ENCODE results near the gene OAS3.
"Not testable (repeated sequence)": the region's sequence is repeated elsewhere in the genome, so short reads cannot be mapped to it uniquely, and the experiment has no call there.

The OAS3 gene

DNA sequence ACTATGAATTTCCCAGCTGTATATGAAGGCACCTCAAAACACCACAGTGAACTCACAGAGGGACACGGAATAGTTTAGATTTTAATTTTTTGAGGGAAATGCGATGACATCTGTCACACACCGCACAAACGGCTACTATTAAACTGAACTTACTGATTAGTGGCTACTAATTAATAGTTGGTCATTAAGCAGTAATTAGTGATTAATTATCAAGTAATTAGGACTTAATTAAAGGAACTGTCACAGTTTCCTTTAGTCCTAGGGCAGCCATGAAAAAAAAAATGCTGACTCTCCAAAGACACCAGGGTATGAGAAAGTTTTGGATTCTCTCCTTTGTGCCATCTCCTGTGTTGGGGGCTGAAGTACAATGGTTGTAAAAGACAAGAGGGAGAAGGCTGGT is 28.6 kb upstream of the OAS3 start:
- H3K27me3 Mint-ChIP-seq = no peaks in the 10 kb centered on the region
- H3K27ac Mint-ChIP-seq = peak overlapping the region; percentile 95
- H3K36me3 Mint-ChIP-seq = peaks cover 30% of the 10 kb centered on the region
- peaks cover 84% of the 10 kb centered on the region for H3K4me1 Mint-ChIP-seq
- H3K9me3 Mint-ChIP-seq = peaks cover 9% of the 10 kb centered on the region
- peak overlapping the region; percentile 31 for H3K4me3 Mint-ChIP-seq

DNA sequence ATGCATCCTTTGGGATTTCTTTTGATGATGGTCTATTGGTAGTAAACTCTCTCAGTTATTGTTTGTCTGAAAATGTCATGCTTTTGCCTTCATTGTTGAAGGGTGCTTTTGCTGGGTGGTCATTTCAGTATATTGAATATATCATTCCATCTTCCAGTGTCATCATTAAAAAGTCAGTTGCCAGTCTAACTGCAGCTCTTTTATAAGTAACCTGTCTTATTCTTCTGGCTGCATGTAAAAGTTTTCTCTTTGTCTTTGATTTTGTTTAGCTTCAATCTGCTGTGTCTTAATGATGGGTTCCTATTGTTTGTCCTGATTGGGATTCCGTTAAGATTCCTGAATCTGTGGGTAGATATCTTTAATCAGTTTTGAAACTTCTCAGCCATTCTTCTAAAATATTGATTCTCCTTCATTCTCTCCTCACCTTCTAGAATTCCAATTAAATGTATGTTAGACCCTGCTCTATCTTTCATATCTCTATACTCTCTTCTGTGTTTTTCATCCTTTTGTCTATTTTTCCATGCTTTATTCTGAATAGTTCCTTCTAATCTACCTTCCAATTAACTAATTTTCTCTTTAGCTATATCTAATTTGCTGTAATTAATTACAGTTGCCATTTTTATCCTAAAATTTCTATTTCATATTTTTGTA is 25.1 kb upstream of the OAS3 start:
- peak overlapping the region; percentile 13 for H3K4me3 Mint-ChIP-seq

DNA sequence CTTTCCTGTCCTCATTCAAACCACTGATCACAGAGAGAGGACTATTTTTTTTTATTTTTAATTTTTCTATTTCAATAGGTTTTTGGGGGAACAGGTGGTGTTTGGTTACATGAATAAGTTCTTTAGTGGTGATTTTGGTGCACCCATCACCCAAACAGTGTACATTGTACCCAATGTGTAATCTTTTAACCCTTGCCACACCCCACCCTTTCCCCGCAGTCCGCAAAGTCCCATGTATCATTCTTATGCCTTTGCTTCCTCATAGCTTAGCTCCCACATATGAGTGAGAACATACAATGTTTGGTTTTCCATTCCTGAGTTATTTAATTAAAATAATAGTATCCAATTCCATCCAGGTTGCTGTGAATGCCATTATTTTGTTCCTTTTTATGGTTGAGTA is 24.4 kb upstream of the OAS3 start:
- H3K27me3 Mint-ChIP-seq, H3K27ac Mint-ChIP-seq, H3K4me3 Mint-ChIP-seq, H3K9me3 Mint-ChIP-seq: not testable (repeated sequence)
- H3K36me3 Mint-ChIP-seq = peaks cover 44% of the 10 kb centered on the region
- H3K4me1 Mint-ChIP-seq = peaks cover 57% of the 10 kb centered on the region

More for the DNA sequence above, 25.1 kb upstream of the OAS3 start:
- peaks cover 43% of the 10 kb centered on the region for H3K36me3 Mint-ChIP-seq
- peaks cover 64% of the 10 kb centered on the region for H3K4me1 Mint-ChIP-seq
- no peaks in the 10 kb centered on the region for H3K27me3 Mint-ChIP-seq
- H3K27ac Mint-ChIP-seq = peak overlapping the region; percentile 10
- H3K9me3 Mint-ChIP-seq = peaks cover 9% of the 10 kb centered on the region

DNA sequence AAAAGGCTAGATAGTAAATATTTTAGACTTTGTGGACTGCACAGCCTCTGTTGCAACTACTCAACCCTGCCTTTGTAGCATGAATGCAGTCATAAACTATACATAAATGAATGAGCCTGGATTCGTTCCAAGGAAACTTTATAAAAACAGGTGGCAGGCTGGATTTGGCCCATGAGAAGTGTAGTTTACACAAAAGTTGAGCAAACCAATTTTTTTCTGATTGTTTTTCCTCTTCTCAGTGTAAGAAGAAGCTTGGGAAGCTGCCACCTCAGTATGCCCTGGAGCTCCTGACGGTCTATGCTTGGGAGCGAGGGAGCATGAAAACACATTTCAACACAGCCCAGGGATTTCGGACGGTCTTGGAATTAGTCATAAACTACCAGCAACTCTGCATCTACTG is 22.0 kb upstream of the OAS3 start:
- no peak overlapping the region for H3K27ac Mint-ChIP-seq
- H3K9me3 Mint-ChIP-seq = peaks cover 9% of the 10 kb centered on the region
- H3K4me3 Mint-ChIP-seq = no peak overlapping the region
- peaks cover 33% of the 10 kb centered on the region for H3K4me1 Mint-ChIP-seq
- H3K36me3 Mint-ChIP-seq = peaks cover 46% of the 10 kb centered on the region
- H3K27me3 Mint-ChIP-seq = no peaks in the 10 kb centered on the region

DNA sequence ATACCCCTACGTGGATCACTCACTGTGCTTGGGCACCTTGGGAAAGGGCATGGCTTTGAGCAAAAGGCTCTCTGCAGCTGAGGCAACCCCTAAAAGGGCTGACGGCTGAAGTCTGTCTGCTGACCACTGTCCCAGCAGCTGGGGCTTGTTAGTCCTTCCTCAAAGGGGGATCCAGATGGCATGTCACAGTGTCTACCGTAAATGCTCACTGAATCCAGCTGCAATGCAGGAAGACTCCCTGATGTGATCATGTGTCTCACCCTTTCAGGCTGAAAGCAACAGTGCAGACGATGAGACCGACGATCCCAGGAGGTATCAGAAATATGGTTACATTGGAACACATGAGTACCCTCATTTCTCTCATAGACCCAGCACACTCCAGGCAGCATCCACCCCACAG is 19.2 kb upstream of the OAS3 start:
- no peaks in the 10 kb centered on the region for H3K9me3 Mint-ChIP-seq
- H3K4me3 Mint-ChIP-seq = no peak overlapping the region
- peaks cover 28% of the 10 kb centered on the region for H3K36me3 Mint-ChIP-seq
- no peaks in the 10 kb centered on the region for H3K27me3 Mint-ChIP-seq
- H3K4me1 Mint-ChIP-seq = peaks cover 13% of the 10 kb centered on the region
- no peak overlapping the region for H3K27ac Mint-ChIP-seq

DNA sequence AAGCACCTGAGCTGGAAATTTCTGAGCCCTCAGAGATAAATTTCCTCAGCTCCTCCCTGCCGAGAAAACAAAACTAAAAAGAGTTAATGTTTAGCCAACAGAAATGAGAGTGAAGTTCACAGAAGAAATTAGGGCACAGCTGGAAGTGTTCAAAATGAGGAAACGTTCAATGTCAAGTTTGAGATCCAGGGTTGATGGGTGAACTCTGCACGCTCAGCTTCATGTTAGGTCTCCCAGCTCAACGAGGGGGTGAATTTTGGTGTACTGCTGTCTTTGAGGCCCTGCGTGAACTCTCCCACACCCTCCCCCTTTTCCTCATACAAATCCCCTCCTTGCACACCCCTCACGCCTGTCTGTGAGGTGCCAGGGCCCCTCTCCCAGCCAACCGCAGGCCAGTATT is 13.3 kb upstream of the OAS3 start:
- H3K9me3 Mint-ChIP-seq = no peaks in the 10 kb centered on the region
- H3K36me3 Mint-ChIP-seq = peaks cover 17% of the 10 kb centered on the region
- no peaks in the 10 kb centered on the region for H3K4me1 Mint-ChIP-seq
- no peaks in the 10 kb centered on the region for H3K27me3 Mint-ChIP-seq
- no peak overlapping the region for H3K4me3 Mint-ChIP-seq
- H3K27ac Mint-ChIP-seq = no peak overlapping the region

DNA sequence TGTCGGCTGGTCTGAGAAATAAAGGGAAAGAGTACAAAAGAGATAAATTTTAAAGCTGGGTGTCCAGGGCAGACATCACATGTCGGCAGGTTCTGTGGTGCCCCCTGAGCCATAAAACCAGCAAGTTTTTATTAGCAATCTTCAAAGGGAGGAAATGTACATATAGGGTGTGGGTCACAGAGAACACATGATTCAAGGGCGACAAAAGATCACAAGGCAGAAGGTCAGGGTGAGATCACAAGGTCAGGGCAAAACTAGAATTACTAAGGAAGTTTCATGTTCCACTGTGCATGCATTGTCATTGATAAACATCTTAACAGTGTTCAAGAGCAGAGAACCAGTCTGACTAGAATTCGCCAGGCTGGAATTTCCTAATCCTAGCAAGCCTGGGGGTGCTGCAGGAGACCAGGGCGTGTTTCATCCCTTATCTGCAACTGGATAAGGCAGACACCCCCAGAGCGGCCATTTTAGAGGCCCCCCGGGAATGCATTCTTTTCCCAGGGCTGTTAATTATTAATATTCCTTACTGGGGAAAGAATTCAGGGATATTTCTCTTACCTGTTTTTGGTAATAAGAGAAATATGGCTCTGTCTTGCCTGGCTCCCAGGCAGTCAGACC is 11.7 kb upstream of the OAS3 start:
- H3K4me1 Mint-ChIP-seq, H3K9me3 Mint-ChIP-seq, H3K36me3 Mint-ChIP-seq, H3K27me3 Mint-ChIP-seq, H3K27ac Mint-ChIP-seq, H3K4me3 Mint-ChIP-seq: not testable (repeated sequence)

DNA sequence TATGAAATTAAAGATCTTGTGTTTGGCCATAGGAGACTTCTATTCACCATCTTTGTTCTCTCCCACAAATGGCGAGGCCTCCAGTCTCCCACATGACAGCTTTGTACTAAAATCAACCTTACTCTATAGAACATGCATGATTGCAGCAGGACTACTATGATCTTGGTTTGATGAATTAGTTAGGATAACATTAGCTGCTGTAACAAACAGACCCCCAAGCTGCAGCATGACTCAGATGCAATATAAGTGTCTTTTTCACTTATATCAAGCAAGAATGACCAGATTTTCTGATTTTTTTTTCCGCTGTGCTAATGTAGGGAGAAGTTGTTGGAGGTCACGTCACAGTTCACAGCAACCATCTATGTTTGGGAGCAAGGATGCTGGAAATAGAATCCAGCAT is 10.8 kb upstream of the OAS3 start:
- no peaks in the 10 kb centered on the region for H3K4me1 Mint-ChIP-seq
- H3K27me3 Mint-ChIP-seq = no peaks in the 10 kb centered on the region
- peaks cover 8% of the 10 kb centered on the region for H3K36me3 Mint-ChIP-seq
- no peak overlapping the region for H3K27ac Mint-ChIP-seq
- H3K4me3 Mint-ChIP-seq = no peak overlapping the region
- no peaks in the 10 kb centered on the region for H3K9me3 Mint-ChIP-seq

DNA sequence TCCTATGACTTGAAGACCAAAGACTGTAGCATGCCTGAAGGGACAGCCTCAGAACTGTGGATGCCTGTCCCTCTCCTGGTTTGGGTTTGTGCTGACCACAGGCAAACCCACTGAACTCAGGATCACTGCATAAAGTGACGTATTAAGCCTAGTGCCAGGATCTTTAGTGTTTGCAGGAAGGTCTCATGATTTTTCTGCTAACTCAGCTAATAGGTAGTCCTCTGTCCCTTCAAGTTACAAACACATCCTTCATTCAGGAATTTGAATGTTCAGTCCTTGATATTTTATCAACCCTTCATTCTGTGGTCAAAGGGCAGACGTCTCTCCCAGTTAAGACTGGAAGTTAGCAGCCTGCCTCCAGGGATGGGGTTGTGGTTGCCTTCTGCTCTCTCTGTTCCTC is 10.3 kb upstream of the OAS3 start:
- H3K36me3 Mint-ChIP-seq = peaks cover 7% of the 10 kb centered on the region
- H3K4me1 Mint-ChIP-seq = no peaks in the 10 kb centered on the region
- H3K27ac Mint-ChIP-seq = no peak overlapping the region
- H3K4me3 Mint-ChIP-seq = no peak overlapping the region
- H3K27me3 Mint-ChIP-seq = no peaks in the 10 kb centered on the region
- no peaks in the 10 kb centered on the region for H3K9me3 Mint-ChIP-seq

DNA sequence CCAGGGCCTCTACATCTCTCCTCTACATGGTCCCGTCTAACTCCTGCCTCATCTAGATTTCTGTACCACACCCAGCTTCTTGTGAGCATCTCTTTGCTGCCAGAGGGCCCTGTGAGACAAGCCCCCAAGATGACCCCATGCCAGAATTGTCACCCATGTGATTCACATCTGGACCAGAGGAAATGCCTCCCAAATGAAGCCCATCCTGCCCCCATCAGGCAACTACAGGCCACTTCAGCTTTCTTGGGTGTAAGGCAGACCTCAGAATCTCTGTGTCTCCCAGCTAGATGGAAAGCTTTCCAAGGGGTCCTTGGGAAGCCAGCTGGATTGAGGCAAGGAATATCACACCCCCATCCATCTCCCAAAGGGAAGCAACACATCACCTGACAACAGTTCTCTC is 9.3 kb upstream of the OAS3 start:
- peaks cover 7% of the 10 kb centered on the region for H3K36me3 Mint-ChIP-seq
- H3K27ac Mint-ChIP-seq = no peak overlapping the region
- no peaks in the 10 kb centered on the region for H3K4me1 Mint-ChIP-seq
- no peaks in the 10 kb centered on the region for H3K9me3 Mint-ChIP-seq
- no peak overlapping the region for H3K4me3 Mint-ChIP-seq
- H3K27me3 Mint-ChIP-seq = no peaks in the 10 kb centered on the region

DNA sequence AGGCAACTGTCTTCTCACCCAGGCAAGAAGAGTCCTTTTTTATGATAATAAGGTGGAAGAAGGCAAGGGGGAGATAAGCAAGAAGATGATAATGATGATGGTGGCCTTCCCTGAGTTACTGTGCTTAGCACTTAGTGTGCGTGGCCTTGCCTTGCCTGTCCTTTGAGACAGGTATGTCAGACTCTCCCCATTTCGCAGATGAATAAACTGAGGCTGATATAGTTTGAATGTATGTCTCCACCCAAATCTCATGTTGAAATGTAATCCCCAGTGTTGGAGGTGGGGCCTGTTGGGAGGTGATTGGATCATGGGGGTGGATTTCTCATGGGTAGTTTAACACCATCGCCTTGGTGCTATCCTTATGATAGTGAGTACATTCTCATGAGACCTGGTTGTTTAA is 8.6 kb upstream of the OAS3 start:
- Mint-ChIP-seq H3K27me3 (no peaks in the 10 kb centered on the region), H3K4me3 (no peak overlapping the region), H3K9me3 (no peaks in the 10 kb centered on the region), H3K36me3 (peaks cover 4% of the 10 kb centered on the region), H3K4me1 (peaks cover 3% of the 10 kb centered on the region), H3K27ac (no peak overlapping the region)

DNA sequence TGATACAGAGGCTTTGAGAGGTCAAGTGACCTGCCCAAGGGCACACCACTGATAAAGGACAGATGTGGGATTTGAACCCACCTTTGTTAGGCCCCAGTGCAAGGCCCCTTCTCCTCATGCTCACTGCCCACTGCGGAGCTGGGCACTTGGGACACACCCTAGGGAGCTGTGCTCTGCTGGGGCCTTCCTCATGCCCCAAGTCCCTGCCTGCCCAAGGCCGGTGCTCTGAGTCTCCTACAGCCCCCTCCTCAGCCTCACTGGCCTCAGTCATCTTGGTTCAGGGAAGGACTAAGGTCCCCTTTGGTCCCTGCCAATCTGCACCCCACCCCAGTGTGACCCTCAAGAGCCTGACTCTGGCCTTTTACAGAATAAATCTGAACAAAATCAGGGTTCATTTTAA is 7.9 kb upstream of the OAS3 start:
- Mint-ChIP-seq H3K36me3 (peaks cover 4% of the 10 kb centered on the region), H3K9me3 (no peaks in the 10 kb centered on the region), H3K4me3 (no peak overlapping the region), H3K27ac (no peak overlapping the region), H3K27me3 (no peaks in the 10 kb centered on the region), H3K4me1 (peaks cover 3% of the 10 kb centered on the region)

DNA sequence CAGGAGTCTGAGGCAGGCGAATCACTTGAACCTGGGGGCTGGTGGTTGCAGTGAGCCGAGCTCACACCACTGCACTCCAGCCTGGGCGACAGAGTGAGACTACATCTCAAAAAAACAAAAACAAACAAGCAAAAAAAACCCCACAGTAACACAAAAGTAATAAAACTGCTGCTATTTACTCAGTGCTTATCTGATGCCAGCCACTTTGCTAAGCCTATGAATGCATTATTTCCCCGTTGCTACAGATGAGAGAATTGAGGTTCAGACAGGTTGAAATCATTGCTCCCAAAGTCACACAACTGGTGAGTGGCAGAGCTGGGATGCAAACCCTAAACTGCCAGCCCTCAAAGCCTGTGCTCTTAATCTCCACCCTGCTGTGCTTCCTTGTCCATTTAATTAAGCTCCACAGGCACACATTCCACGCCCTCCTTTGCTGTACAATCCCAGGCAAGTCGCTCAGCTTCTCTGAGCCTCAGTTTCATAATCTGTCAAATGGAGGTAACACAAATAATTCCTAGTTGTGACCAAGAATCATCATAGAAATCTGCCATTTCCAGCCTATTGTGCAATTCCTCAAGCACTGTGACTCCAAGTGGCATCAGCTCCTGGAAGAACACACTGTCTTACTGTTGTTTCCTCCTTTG is 5.7 kb upstream of the OAS3 start:
- H3K4me3 Mint-ChIP-seq = no peak overlapping the region
- H3K27ac Mint-ChIP-seq = no peak overlapping the region
- H3K27me3 Mint-ChIP-seq = no peaks in the 10 kb centered on the region
- H3K9me3 Mint-ChIP-seq = peaks cover 6% of the 10 kb centered on the region
- H3K4me1 Mint-ChIP-seq = peaks cover 14% of the 10 kb centered on the region
- H3K36me3 Mint-ChIP-seq = peaks cover 2% of the 10 kb centered on the region

DNA sequence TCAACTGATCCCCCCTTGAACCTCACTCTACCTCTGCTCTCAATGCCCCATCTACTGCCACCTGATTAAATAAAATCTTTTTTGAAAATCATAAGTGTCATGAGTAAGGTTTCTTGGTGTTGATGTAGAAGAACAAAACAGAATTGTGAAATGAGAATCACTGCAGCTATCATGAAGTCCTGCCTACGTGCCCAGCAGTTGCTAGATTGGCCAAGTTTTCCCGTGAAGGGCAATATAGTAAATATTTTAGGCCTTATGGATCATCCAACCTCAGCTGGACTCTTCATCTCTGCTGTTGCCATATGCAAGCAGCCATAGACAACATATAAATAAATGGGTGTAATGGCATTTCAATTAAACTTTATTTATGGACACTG is 5.2 kb upstream of the OAS3 start:
- peaks cover 2% of the 10 kb centered on the region for H3K36me3 Mint-ChIP-seq
- H3K27me3 Mint-ChIP-seq = no peaks in the 10 kb centered on the region
- H3K4me1 Mint-ChIP-seq = peaks cover 19% of the 10 kb centered on the region
- no peak overlapping the region for H3K27ac Mint-ChIP-seq
- H3K4me3 Mint-ChIP-seq = no peak overlapping the region
- peaks cover 6% of the 10 kb centered on the region for H3K9me3 Mint-ChIP-seq

DNA sequence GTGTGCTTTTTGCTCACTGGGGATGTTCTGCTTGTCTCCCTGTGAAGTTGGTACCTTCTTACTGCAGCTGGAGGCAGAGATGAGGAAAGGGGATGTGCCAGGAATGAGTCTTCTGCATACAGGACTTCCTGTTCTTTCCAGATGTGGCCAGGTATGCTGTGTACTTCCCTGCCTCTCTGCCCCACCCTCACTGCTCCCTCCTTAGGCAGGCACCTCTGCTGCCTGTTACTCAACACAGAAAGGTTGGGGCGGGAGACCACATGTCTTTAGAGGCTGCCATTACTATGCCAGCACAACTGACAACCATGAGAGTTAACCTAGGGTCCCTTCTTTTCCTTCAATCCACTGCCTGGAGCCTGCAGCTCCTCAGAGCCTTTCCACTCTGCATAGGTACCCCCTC is 2.0 kb upstream of the OAS3 start:
- H3K4me1 Mint-ChIP-seq = peaks cover 39% of the 10 kb centered on the region
- no peaks in the 10 kb centered on the region for H3K36me3 Mint-ChIP-seq
- H3K27me3 Mint-ChIP-seq = no peaks in the 10 kb centered on the region
- H3K9me3 Mint-ChIP-seq = peaks cover 6% of the 10 kb centered on the region
- H3K27ac Mint-ChIP-seq = peak overlapping the region; percentile 43
- no peak overlapping the region for H3K4me3 Mint-ChIP-seq

DNA sequence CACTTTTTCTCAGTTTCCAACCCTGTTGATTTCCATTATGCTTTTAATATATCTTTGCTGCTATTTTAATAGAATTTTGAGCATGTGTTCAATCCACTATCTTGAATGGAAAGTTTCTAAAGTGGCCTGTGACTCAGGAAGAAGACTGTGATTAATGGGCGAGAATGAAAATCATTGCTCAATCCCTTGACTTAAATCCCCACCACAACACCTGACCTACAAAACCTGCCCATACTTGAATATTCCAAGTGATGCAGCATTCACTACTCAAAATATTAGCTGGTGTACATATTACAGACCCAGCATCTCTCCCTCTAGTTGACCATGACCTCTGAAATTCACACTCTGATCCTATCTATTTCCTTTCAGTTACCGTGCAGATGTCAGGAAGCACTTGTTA is 1.3 kb upstream of the OAS3 start:
- H3K4me3 Mint-ChIP-seq = peak overlapping the region; percentile 34
- H3K36me3 Mint-ChIP-seq = no peaks in the 10 kb centered on the region
- no peaks in the 10 kb centered on the region for H3K27me3 Mint-ChIP-seq
- H3K4me1 Mint-ChIP-seq = peaks cover 39% of the 10 kb centered on the region
- H3K27ac Mint-ChIP-seq = peak overlapping the region; percentile 56
- peaks cover 6% of the 10 kb centered on the region for H3K9me3 Mint-ChIP-seq
